GM23338 (cell line): ENCODE data around the gene HOXA1. TPM values are rescaled to one million over a fixed set of nuclear protein-coding genes. Genes with fewer than 3 reads are reported as not detected.

ENCODE experiments used
- ATAC-seq: fragments of 200-7000 bp; cut with Tn5 transposase; 3 replicates; pipeline ENCODE4 v1.9.1; 2020
- DNase-seq: peaks from one replicate; pipeline ENCODE4 v3.0.0-alpha.2; 2015; ENCODE audit warnings: low spot score
- H2AFZ ChIP-seq: fragments of 200-600 bp; sonication (generic); 2 replicates; pipeline ENCODE4 v1.8.0; 2016; ENCODE audit warnings: antibody characterized with exemption, mild to moderate bottlenecking, moderate library complexity
- H3F3A ChIP-seq: fragments of 200-600 bp; sonication (generic); replicated peaks from 2 replicates; pipeline ENCODE4 v1.8.0; 2017; ENCODE audit warnings: antibody characterized with exemption, mixed run types, low read depth
- H3K27ac ChIP-seq: fragments of 200-600 bp; sonication (generic); 2 replicates; pipeline ENCODE4 v1.6.1; 2016; ENCODE audit warnings: low read depth
- H3K27me3 ChIP-seq: fragments of 200-600 bp; sonication (generic); 2 replicates; pipeline ENCODE4 v1.8.0; 2016; ENCODE audit warnings: mild to moderate bottlenecking, mixed run types, moderate library complexity; ENCODE audit not compliant: insufficient read depth
- H3K36me3 ChIP-seq: fragments of 200-600 bp; sonication (generic); 2 replicates; pipeline ENCODE4 v1.8.0; 2016; ENCODE audit warnings: mild to moderate bottlenecking; ENCODE audit not compliant: insufficient read depth
- H3K4me1 ChIP-seq: fragments of 200-600 bp; sonication (generic); 2 replicates; pipeline ENCODE4 v1.8.0; 2016; ENCODE audit warnings: mild to moderate bottlenecking, moderate library complexity; ENCODE audit not compliant: insufficient read depth
- H3K4me2 ChIP-seq: fragments of 200-600 bp; sonication (generic); 2 replicates; pipeline ENCODE4 v1.7.1; 2017; ENCODE audit warnings: mixed run types
- H3K4me3 ChIP-seq: fragments of 200-600 bp; sonication (generic); 2 replicates; pipeline ENCODE4 v1.6.1; 2016; ENCODE audit warnings: mixed run types
- H3K79me2 ChIP-seq: fragments of 200-600 bp; sonication (generic); replicated peaks from 2 replicates; pipeline ENCODE4 v1.8.0; 2017; ENCODE audit warnings: mild to moderate bottlenecking; ENCODE audit not compliant: insufficient read depth
- H3K9me2 ChIP-seq: fragments of 200-600 bp; sonication (generic); 2 replicates; pipeline ENCODE4 v1.8.0; 2017; ENCODE audit not compliant: insufficient read depth
- H4K20me1 ChIP-seq: fragments of 200-600 bp; sonication (generic); replicated peaks from 2 replicates; pipeline ENCODE4 v1.8.0; 2017; ENCODE audit warnings: mild to moderate bottlenecking; ENCODE audit not compliant: insufficient read depth
- H3K27ac Mint-ChIP-seq: 2 replicates; pipeline ENCODE4 v1.8.0; 2020; ENCODE audit warnings: inconsistent platforms, mild to moderate bottlenecking, moderate library complexity, mixed read lengths
- H3K27me3 Mint-ChIP-seq: 3 replicates; pipeline ENCODE4 v1.8.0; 2022; ENCODE audit warnings: low read depth, mild to moderate bottlenecking, moderate library complexity, mixed read lengths, inconsistent platforms; ENCODE audit not compliant: insufficient read depth, poor library complexity
- H3K36me3 Mint-ChIP-seq: 3 replicates; pipeline ENCODE4 v1.8.0; 2021; ENCODE audit warnings: low read depth, mild to moderate bottlenecking, inconsistent platforms, moderate library complexity, mixed read lengths
- H3K4me1 Mint-ChIP-seq: 3 replicates; pipeline ENCODE4 v1.8.0; 2020; ENCODE audit warnings: mild to moderate bottlenecking, inconsistent platforms, mixed read lengths
- H3K4me3 Mint-ChIP-seq: 3 replicates; pipeline ENCODE4 v1.8.0; 2021; ENCODE audit warnings: moderate library complexity, mild to moderate bottlenecking, inconsistent platforms, mixed read lengths
- H3K9me3 Mint-ChIP-seq: 3 replicates; pipeline ENCODE4 v1.8.0; 2020; ENCODE audit warnings: moderate library complexity, mild to moderate bottlenecking, inconsistent platforms, mixed read lengths
- CTCF ChIP-seq, 2 experiments: fragments of 200-600 bp in 1 of 2; sonication (generic) in 1 of 2; conservative IDR thresholded peaks; 2 replicates each; pipeline versions ENCODE4 v1.5.1 to v1.6.1; 2016 to 2017; ENCODE audit warnings: antibody characterized with exemption in 2 of 2, low read depth in 2 of 2, mild to moderate bottlenecking in 2 of 2, moderate library complexity in 1 of 2
- EZH2 ChIP-seq: fragments of 200-600 bp; sonication (generic); IDR thresholded peaks from one replicate; pipeline ENCODE4 v1.8.0; 2017; ENCODE audit warnings: antibody characterized with exemption, mild to moderate bottlenecking, low read depth; ENCODE audit not compliant: unreplicated experiment
- EZH2phosphoT487 ChIP-seq: fragments of 200-600 bp; sonication (generic); IDR thresholded peaks from one replicate; pipeline ENCODE4 v1.8.1; 2018; ENCODE audit warnings: antibody characterized with exemption; ENCODE audit not compliant: unreplicated experiment
- JUNB ChIP-seq: IDR thresholded peaks from one replicate; pipeline ENCODE4 v1.6.1; 2016; ENCODE audit warnings: antibody characterized with exemption; ENCODE audit not compliant: unreplicated experiment
- NANOG ChIP-seq: IDR thresholded peaks from 2 replicates; pipeline ENCODE4 v1.6.1; 2016; ENCODE audit warnings: antibody characterized with exemption, borderline replicate concordance
- STAT1 ChIP-seq: IDR thresholded peaks from one replicate; pipeline ENCODE4 v1.6.1; 2016; ENCODE audit warnings: antibody characterized with exemption; ENCODE audit not compliant: unreplicated experiment
- ZNF331 ChIP-seq: fragments of 250-450 bp; sonication (Bioruptor Pico); IDR thresholded peaks from 2 replicates; pipeline ENCODE4 v1.5.0; 2020; ENCODE audit warnings: low read depth, mild to moderate bottlenecking, moderate library complexity
- ZNF462 ChIP-seq: fragments of 250-450 bp; sonication (Bioruptor Pico); IDR thresholded peaks from 2 replicates; pipeline ENCODE4 v1.5.0; 2020; ENCODE audit warnings: mild to moderate bottlenecking, moderate library complexity
- polyA plus RNA-seq: library from polyadenylated mRNA; unstranded; fragments of >200 nt; fragmentation: Nextera tagmentation; extraction: Ambion mirVana; gene quantifications from 2 replicates; pipeline ENCODE4 v1.2.1, GENCODE V29; 2016
- total RNA-seq: library from RNA; depleted of rRNA; stranded (reverse); fragments of >200 nt; shearing (Covaris generic); gene quantifications from 2 replicates; pipeline ENCODE4 v1.2.3, GENCODE V29; 2014

Gene HOXA1
- total and polyA plus RNA-seq, 2 experiments from 2014 or later = not detected

DNA sequence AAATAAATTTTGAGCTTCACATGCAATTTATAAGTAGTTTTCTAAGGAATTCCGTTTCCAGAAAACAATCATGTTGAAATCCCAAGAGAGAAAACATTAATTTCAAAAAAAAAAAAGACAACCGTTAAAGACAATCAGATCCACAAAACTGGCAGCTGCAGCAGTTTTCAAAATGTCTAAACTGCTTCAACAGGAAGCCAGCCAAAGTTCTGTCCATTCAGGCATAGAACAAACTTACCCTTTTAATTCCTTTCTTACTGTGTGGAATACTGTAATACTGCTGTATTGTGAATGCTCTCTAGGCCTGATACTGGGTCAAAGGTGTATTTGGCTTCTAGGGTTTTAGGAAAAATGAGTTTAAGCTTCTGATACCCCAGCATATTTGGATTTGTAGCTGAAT is 31.6 kb downstream of the HOXA1 start (continued):
- no peak for TF ChIP-seq ZNF462 (CRISPR knock-in tag)
- no peak for TF ChIP-seq NANOG
- TF ChIP-seq STAT1 = no peak
- no peak for TF ChIP-seq ZNF331 (CRISPR knock-in tag)
- no peak for TF ChIP-seq EZH2

- Histone ChIP-seq H2AFZ (no peak overlapping the region), H3K27me3 (no peaks in the 10 kb centered on the region), H3K36me3 (no peaks in the 10 kb centered on the region), H4K20me1 (no peaks in the 10 kb centered on the region), H3K4me3 (no peak overlapping the region), H3K4me2 (no peak overlapping the region), H3K79me2 (no peaks in the 10 kb centered on the region), H3F3A (no peaks in the 10 kb centered on the region), H3K27ac (no peak overlapping the region), H3K4me1 (no peaks in the 10 kb centered on the region), H3K9me2 (no peaks in the 10 kb centered on the region)
- Mint-ChIP-seq H3K9me3 (no peaks in the 10 kb centered on the region), H3K4me3 (no peak overlapping the region), H3K36me3 (no peaks in the 10 kb centered on the region), H3K27me3 (peaks cover 3% of the 10 kb centered on the region), H3K4me1 (no peaks in the 10 kb centered on the region), H3K27ac (no peak overlapping the region)
- DNase-seq (no peak), ATAC-seq (no peak)
- TF ChIP-seq ZNF462 (CRISPR knock-in tag) (no peak), EZH2phosphoT487 (no peak), CTCF (conservative IDR thresholded peaks at IDR 0.05; ENCODE audit: low read depth in 2 of 2) (no peak), JUNB (no peak)
Measured at GRCh38 chr7:27062946-27063345, 32.9 kb downstream of the HOXA1 start.
